ENCODE data around the gene NLRP6.
"Not testable (repeated sequence)": the region's sequence is repeated elsewhere in the genome, so short reads cannot be mapped to it uniquely, and the experiment has no call there.

Gene NLRP6

GRCh38 chr11:325796-326591 lies 47.8 kb downstream of the NLRP6 start:
- in situ Hi-C loops (cut with MboI; ENCODE audit: low sequenced_read_pairs, unreplicated experiment), result no loop called here
- no peak for DNase-seq (ENCODE audit: low spot score)
- TF ChIP-seq, protein P1, sequence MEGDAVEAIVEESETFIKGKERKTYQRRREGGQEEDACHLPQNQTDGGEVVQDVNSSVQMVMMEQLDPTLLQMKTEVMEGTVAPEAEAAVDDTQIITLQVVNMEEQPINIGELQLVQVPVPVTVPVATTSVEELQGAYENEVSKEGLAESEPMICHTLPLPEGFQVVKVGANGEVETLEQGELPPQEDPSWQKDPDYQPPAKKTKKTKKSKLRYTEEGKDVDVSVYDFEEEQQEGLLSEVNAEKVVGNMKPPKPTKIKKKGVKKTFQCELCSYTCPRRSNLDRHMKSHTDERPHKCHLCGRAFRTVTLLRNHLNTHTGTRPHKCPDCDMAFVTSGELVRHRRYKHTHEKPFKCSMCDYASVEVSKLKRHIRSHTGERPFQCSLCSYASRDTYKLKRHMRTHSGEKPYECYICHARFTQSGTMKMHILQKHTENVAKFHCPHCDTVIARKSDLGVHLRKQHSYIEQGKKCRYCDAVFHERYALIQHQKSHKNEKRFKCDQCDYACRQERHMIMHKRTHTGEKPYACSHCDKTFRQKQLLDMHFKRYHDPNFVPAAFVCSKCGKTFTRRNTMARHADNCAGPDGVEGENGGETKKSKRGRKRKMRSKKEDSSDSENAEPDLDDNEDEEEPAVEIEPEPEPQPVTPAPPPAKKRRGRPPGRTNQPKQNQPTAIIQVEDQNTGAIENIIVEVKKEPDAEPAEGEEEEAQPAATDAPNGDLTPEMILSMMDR (IDR thresholded peaks at IDR 0.05; ENCODE audit: borderline replicate concordance, control extremely low read depth, extremely low read depth, insufficient read depth, missing control alignments), result no peak

GRCh38 chr11:326592-326841 lies 48.3 kb downstream of the NLRP6 start:
- TF ChIP-seq, protein P1 (IDR thresholded peaks at IDR 0.05; ENCODE audit: borderline replicate concordance, control extremely low read depth, extremely low read depth, insufficient read depth, missing control alignments), result no peak
- no peak for DNase-seq (ENCODE audit: low spot score)
- in situ Hi-C loops (cut with MboI; ENCODE audit: low sequenced_read_pairs, unreplicated experiment), result no loop called here

GRCh38 chr11:326842-327580 lies 48.8 kb downstream of the NLRP6 start:
- in situ Hi-C loops (cut with MboI; ENCODE audit: low sequenced_read_pairs, unreplicated experiment), result no loop called here
- TF ChIP-seq, protein P1 (IDR thresholded peaks at IDR 0.05; ENCODE audit: borderline replicate concordance, control extremely low read depth, extremely low read depth, insufficient read depth, missing control alignments), result no peak
- DNase-seq (ENCODE audit: low spot score), result peak; percentile 88

GRCh38 chr11:327581-327923 lies 49.3 kb downstream of the NLRP6 start:
- in situ Hi-C loops (cut with MboI; ENCODE audit: low sequenced_read_pairs, unreplicated experiment), result no loop called here
- no peak for DNase-seq (ENCODE audit: low spot score)
- TF ChIP-seq, protein P1 (IDR thresholded peaks at IDR 0.05; ENCODE audit: borderline replicate concordance, control extremely low read depth, extremely low read depth, insufficient read depth, missing control alignments), result no peak

GRCh38 chr11:328012-328411 lies 49.8 kb downstream of the NLRP6 start:
- in situ Hi-C loops (cut with MboI; ENCODE audit: low sequenced_read_pairs, unreplicated experiment), result no loop called here
- no peak for DNase-seq (ENCODE audit: low spot score)

GRCh38 chr11:328516-329100 lies 50.4 kb downstream of the NLRP6 start:
- DNase-seq (ENCODE audit: low spot score); in situ Hi-C loops (cut with MboI; ENCODE audit: low sequenced_read_pairs, unreplicated experiment): not testable (repeated sequence)

More at GRCh38 chr11:328012-328411, 49.8 kb downstream of the NLRP6 start:
- TF ChIP-seq, protein P1 (IDR thresholded peaks at IDR 0.05; ENCODE audit: borderline replicate concordance, control extremely low read depth, extremely low read depth, insufficient read depth, missing control alignments), result no peak

DNA sequence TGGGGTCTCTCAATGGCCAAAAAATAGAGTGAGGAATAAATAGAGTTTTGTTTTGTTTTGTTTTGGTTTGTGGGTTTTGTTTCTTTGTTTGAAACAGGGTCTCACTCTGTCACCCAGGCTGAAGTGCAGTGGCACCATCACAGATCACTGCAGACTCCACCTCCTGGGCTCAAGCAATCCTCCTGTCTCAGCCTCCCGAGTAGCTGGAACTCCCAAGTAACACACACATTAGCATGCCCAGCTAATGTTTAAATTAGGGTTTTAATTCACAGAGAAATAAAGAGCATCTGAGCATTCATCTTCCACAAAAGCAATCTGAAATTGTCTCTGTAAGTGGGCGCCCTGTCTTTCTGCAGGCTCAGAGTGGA lies 51.7 kb downstream of the NLRP6 start:
- DNase-seq (ENCODE audit: low spot score), result no peak
- TF ChIP-seq, protein P1 (IDR thresholded peaks at IDR 0.05; ENCODE audit: borderline replicate concordance, control extremely low read depth, extremely low read depth, insufficient read depth, missing control alignments), result no peak
- in situ Hi-C loops (cut with MboI; ENCODE audit: low sequenced_read_pairs, unreplicated experiment), result no loop called here

Measured in GM13976 (cell line).